Jurkat, Clone E6-1 (cell line): Measurements from ENCODE around the gene SUFU.
A peak's percentile ranks its signal among the peaks of the same experiment; 100 is the strongest.

Experiments used
- DNase-seq: peaks from one replicate; pipeline ENCODE4 v3.0.0-alpha.2; 2011; ENCODE audit warnings: low read depth, low spot score
- H3K4me3 ChIP-seq: 2 replicates; pipeline ENCODE4 v1.5.1; 2011; ENCODE audit warnings: mild to moderate bottlenecking, low read length, control low read depth, moderate library complexity

Gene SUFU

GRCh38 chr10:102644066-102644645 is 140.4 kb downstream of the SUFU start, which contains the start of gene TRIM8:
Gene TRIM8 (plus strand): TSS chr10:102644479. CDS start chr10:102644618, 139 bp downstream.
- no peak for DNase-seq
- H3K4me3 ChIP-seq, result peak within 1 kb of the TSS; percentile 68

- peak; percentile 76 for DNase-seq
- peak overlapping the region; percentile 68 for H3K4me3 ChIP-seq
These were observed 141.0 kb downstream of the SUFU start for GRCh38 chr10:102644646-102645387.

GRCh38 chr10:102645388-102645740 is 141.6 kb downstream of the SUFU start:
- peak overlapping the region; percentile 68 for H3K4me3 ChIP-seq
- no peak for DNase-seq

DNA sequence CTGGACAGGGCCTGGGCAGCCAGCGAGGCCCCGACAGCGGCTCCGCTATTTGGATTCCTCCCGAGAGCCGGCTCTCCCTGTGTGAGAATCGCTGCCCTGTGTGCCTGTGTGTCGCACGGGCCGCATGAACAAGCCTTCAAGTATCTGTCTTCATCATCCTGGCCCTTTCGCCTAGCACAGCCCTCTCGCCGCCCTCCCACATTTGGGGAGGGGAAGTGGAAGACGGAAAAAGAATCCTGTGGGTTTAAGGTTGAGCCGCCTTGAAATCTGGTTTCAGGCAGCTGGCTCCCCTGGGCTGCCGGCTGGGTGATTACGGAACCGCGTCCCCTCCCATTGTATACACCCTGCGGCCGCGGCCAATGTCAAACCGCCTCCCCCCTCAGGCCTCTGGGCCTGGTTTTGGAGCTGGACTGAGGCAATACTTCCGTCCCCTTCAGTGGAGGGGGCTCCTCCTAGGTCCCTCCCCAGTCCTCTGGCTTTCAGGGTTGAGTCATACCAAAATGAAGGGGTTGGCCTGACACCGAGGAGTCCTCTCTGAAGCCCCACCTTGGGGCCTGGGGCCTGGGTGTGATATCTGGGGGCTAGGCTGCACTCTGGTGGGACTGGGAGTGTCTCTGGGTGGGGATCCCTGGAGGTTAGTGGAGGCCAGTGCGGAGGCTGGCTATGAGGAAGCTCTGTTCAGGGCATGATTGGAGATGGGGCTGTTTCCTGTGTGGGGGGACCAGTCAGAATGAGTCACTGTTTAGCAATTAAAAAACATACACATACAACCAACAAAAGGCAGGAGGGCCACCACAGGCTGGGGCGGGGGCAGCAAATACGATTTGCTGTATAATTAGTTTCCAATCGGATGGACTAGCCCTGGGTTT is 142.2 kb downstream of the SUFU start:
- DNase-seq, result peak; percentile 66

GRCh38 chr10:102646610-102647442 is 143.1 kb downstream of the SUFU start:
- H3K4me3 ChIP-seq, result peak overlapping the region; percentile 68
- DNase-seq, result peak; percentile 52

More for the DNA sequence above, 142.2 kb downstream of the SUFU start:
- peak overlapping the region; percentile 68 for H3K4me3 ChIP-seq

DNA sequence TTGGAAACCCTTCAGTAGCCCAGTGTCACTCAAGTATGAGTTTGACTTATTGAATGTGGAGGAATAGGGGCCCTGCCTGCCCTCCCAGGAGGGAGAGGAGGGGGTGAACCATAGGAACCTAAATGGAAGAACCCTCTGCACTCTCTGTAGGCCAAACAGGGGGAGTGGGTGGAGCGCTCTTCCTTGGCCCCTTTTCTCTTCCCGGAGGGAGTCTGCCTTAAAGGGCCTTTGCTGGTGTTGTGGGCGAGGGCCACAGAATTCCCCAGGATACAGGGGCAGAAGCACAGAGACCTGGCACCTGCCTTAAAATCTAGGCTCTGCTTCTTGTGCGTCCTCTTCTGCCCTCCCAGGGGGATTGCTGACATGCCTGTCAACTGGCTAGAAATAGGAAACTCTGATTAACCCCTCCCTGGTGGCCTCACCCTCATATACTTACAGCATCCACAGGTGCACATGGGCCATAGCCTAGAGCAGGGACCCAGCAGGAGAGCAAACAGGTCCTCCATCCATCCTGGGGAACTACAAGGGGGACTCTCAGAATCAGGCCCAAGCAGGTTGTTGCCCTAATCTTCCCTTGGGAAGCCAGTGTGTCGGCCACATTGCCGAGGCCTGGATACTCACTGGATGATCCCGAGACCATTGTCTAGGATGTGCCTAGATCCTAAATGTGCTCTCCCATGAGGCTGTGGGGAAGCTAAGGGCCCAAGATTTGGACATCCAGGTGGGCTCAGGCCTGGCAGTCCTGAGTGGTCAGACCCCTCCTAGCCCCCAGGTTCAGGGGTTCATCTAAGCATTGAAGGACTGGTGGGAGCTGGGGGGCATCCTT is 143.9 kb downstream of the SUFU start:
- no peak for DNase-seq
- no peak overlapping the region for H3K4me3 ChIP-seq

GRCh38 chr10:102648269-102648888 is 144.6 kb downstream of the SUFU start:
- DNase-seq, result no peak
- H3K4me3 ChIP-seq, result no peak overlapping the region

- no peak for DNase-seq
- H3K4me3 ChIP-seq, result no peak overlapping the region
These were observed 145.4 kb downstream of the SUFU start for GRCh38 chr10:102648889-102649796.

- DNase-seq, result no peak
- H3K4me3 ChIP-seq, result no peak overlapping the region
These were observed 146.3 kb downstream of the SUFU start for GRCh38 chr10:102649797-102650654.

DNA sequence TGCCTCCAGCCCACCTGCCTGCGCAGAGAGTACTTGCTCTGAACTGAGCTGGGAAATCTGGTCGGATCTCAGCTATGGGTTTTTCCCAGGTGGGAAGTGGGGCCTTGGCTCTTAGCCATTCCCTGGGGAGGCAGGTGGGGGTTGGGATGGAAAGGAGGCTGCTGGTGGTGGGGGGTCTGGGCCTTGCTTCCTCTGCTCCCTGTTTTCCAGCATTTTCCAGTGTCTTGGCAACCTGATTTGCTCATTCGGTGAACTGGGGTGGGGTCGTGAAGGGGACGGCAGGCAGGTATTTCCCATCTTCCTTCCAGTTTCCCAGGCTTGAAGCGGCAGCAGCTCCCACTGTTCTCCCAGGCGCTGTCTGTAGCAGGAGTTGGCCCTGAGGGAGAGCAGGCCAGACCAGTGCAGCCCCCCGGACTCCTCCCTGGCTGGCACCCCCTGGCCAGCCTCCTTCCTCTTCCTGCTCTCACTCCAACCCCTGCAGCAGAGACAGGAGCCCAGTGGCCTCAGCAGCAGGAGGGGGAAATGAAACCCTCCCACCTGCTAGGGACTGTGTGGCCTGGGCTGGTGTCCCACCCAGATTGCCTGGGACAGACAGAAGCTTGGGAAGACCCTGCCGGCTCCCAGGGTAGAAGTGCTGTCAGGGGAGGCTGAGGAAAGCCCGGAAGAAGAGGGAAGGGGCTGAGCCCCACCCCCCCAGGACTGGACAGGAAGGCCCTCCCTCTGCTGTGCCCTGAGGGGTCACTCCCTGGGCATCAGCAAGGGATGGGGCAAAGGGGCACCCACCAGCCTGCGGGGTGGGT is 147.1 kb downstream of the SUFU start:
- H3K4me3 ChIP-seq, result no peak overlapping the region
- DNase-seq, result no peak

DNA sequence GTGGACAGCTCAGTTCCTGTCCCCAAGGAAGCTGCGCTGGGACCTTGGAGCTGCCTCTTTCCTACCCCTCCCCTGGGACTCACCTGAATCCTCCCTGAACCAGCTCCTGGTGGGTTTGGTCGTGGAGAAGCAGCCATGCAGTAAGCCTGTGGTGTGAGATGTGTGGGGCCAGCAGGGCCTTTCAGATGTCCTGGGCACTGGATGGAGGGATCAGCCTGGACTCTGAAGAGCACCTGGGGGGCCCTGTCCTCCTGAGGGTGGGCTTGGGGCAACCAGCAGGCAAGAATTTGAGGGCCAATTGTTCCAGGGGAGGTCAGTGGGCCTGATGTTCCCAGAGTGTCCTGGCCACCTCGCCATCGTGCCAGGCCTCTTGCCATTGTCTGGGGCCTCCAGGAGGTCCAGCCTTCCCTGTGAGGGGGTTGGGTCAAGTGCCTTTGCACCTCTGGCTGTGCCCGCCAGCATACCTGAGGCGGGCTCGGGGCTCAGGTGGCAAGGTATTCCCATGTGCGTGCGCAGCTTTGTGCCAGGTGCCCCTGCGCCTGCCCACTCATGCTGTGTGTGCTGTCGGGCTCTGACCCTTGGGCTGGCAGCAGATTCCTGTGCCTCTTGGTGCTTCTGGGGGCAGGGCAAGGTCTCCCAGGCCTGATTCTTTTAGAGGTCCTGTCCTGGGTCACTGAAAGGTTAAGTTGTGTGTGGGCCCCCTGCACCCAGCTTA is 147.8 kb downstream of the SUFU start:
- peak overlapping the region; percentile 27 for H3K4me3 ChIP-seq

DNA sequence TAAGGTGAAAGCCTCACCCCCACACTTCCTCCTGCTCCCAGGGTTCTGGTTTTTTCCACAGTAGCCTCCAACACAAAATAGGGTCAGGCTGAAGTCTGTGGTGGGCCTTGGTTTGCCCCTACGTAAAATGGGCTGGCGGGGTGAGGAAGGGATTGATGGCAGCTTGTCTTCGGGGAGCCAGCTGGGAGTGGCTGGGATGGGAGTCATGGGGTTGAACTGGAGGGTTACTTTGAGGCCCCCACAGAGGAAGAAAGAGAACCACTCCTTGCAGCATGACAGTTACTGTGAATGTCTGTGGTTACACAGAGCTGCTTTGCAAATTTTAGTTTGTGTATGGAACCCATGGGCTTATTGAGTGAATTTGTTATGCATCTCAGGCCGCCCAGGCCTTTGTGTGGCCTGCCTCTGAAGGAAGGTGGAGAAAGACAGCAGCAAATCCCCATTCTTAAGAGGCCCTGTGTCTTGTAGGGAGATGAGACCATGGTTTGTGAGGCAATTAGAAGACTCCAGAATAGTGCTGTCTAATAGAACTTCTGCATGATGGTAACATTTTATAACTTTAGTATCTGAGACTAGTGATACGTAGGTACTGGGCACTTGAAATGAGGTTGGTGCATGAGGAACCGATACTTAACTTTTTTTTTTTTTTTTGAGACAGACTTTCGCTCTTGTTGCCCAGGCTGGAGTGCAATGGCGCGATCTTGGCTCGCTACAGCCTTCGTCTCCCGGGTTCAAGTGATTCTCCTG is 148.6 kb downstream of the SUFU start:
- peak; percentile 72 for DNase-seq
- peak overlapping the region; percentile 27 for H3K4me3 ChIP-seq

More for the DNA sequence above, 147.8 kb downstream of the SUFU start:
- no peak for DNase-seq

DNA sequence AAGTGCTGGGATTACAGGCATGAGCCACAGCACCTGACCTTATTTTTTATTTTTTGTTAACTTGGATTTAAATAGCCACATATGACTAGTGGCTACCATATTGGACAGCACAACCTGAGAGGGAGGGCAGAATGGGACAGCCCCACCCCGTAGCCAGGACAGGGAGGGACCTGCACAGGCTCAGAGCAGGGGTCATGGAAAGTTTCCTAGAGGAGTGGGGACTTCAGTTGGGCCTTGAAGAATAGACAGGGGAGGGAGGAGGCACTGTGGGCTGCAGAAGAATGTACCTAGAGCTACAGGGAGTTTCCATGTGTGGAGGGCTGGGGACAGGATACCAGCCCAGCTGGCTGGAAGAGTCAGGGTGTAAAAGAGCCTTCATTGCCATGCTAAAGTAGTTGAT is 149.3 kb downstream of the SUFU start:
- no peak overlapping the region for H3K4me3 ChIP-seq
- DNase-seq, result no peak

DNA sequence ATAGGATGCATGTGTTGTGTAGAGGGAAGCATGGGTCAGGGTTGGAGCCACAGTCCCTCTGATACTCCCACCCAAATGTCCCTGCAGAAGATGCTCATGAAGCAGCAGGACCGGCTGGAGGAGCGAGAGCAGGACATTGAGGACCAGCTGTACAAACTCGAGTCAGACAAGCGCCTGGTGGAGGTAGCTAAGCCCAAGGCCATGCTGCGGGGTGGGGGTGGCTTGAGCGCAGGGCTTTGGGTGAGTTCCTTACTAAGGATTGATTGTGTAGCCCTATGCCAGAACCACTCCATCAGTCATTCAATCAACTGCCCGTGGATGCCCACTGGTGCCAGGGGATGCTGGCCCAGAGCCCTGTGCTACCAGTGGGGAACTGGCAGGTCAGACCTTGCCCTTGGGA is 150.8 kb downstream of the SUFU start:
- H3K4me3 ChIP-seq, result no peak overlapping the region

More for the DNA sequence above, 150.8 kb downstream of the SUFU start:
- no peak for DNase-seq
